HG03139 (cell line): ENCODE results near the gene HYI.
"Not testable (repeated sequence)": the region's sequence is repeated elsewhere in the genome, so short reads cannot be mapped to it uniquely, and the experiment has no call there.

Source experiments
- ATAC-seq: cut with Tn5 transposase; IDR thresholded peaks from one replicate; pipeline ENCODE4 v1.9.1; 2021; ENCODE audit not compliant: unreplicated experiment

HYI gene

DNA sequence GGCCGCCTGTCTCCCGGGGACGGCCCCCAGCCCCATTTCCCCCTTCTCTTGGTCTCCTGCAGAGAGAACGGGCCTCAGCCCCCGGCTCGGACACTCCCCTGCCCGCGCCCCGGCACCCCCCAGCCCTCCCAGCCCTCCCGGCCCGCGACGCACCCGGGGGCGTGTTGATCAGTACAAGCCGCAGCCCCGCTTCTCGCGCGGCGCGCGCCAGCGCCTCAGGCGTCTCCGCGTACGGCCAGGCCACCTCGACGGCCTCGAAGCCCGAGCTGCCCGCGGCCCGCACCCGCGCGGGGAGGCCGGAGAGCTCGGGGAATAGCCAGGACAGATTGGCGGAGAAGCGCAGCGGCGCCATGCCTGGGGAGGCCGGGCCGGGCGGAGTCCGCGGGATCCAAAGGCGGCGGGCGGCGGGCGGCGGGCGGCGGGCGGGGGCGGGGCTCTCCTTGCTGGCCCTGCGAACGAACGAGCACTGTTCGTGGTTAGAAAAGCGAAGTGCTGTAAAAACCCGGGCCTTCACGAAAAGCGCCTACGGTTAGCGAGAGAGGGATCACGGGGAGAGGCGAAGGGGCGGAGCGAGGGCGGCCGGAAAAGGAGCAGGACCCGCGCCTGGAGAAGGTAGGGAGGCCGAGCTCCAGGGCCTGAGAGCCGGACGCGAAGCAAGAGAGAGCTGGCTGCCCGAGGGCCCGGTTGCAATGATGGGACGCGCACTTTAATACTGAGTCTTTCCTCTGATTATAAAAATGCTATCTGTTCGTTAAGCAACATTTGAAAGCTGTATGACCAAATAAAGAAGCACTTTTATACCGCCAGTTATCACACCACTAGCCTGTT lies at the start of gene HYI:
HYI (minus strand) TSS at position 490 of the 828 bp plus-strand sequence; CDS start at position 352, 138 bp downstream.
- ATAC-seq: no peak

DNA sequence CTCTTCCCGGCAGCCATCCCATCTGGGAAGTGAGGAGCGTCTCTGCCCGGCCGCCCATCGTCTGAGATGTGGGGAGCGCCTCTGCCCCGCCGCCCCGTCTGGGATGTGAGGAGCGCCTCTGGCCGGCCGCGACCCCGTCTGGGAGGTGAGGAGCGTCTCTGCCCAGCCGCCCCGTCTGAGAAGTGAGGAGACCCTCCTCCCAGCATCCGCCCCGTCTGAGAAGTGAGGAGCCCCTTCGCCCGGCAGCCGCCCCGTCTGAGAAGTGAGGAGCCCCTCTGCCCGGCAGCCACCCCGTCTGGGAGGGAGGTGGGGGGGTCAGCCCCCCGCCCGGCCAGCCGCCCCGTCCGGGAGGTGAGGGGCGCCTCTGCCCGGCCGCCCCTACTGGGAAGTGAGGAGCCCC lies 48.1 kb upstream of the HYI start:
- ATAC-seq: not testable (repeated sequence)

DNA sequence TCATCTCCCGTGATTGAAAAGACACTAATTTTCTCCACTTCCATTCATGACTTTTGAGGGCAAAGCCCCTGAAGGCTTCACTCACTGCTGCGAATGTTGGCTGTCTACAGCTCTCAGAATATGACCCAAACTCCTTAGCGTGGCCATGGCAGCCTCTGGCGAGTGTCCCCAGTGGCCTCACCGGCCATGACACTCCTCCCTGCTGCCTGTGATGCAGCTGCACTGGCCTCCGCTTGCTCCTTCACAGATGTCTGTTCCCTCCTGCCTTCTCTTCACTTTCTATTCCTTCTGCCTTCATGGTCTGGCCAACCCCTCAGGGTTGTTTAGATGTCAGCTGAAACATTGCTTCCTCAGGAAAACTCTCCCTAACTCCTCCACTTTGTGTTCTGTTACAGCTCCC lies 46.2 kb upstream of the HYI start:
- no peak for ATAC-seq

DNA sequence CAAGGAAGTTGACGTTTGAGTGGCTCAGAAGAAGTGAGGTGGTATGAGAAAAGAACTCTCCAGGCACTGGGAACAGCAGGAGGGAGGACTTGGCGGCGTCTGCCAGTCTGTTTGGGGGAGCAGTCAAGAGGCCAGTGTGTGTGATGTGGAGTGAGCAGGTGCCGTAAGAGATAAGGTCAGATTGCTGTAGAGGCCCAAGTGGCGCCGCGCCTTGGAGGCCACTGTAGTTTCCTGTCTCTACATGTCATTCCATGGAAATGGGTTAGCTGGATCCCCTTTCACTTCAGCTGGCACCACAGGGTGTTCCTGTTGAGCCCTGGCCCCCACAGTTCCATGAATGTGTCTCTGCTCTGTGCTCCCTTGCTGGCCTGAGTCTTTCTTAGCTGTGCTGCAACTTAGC lies 41.5 kb upstream of the HYI start:
- no peak for ATAC-seq

GRCh38 chr1:43493661-43494450 lies 40.1 kb upstream of the HYI start:
- ATAC-seq: no peak

GRCh38 chr1:43492826-43493225 lies 39.1 kb upstream of the HYI start:
- ATAC-seq: no peak

DNA sequence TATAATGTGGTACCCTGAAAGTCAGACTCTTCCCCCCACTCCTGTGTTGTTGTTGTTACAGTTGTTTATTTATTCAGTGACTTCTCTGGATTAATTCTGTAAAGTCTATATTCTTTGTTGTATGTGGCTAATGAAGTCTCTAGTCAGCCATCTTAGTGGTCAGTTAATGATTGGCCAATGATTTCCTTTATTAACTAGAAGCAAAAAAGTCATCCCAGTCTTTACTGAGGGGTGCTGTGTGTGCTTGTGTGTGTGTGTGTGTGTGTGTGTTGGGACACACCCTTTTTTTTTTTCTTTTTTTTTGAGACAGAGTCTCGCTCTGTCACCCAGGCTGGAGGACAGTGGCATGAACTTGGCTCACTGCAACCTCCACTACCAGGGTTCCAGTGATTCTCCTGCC lies 37.3 kb upstream of the HYI start:
- no peak for ATAC-seq

GRCh38 chr1:43488165-43488564 lies 34.4 kb upstream of the HYI start:
- no peak for ATAC-seq

- ATAC-seq: no peak
Measured at GRCh38 chr1:43484367-43484766, 30.6 kb upstream of the HYI start.

DNA sequence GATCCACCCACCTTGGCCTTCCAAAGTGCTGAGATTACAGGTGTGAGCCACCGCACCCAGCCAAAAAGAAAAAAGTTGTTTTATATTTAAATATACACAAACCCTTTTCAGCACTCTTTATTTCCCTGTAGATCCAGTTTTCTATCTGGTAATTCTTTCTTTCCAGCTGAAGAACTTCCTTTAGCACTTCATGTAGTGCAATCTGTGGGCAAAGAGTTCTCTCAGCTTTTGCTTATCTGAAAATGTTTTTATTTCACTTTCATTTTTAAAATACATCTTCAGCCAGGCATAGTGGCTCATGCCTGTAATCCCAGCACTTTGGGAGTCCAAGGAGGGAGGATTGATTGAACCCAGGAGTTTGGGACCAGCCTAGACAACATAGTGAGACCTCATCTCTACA lies 28.5 kb upstream of the HYI start:
- no peak for ATAC-seq

- ATAC-seq: no peak
Measured at GRCh38 chr1:43481491-43481890, 27.8 kb upstream of the HYI start.

- ATAC-seq: no peak
Measured at GRCh38 chr1:43479414-43479813, 25.7 kb upstream of the HYI start.

DNA sequence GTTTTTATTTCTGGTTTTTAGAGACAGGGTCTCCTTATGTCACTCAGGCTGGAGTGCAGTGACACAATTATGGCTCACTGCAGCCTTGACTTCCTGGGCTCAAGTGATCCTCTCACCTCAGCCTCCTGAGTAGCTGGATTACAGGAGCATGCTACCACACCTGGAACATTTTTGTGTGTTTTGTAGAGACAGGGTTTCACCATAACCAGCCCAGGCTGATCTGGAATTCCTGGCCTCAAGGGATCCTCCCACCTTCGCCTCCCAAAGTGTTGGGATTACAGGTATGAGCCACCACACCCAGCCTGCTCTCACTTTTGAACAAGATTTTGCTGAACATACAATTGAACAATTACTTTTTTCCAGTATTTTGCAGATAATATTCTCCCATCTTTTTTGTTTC lies 24.0 kb upstream of the HYI start:
- ATAC-seq: no peak

DNA sequence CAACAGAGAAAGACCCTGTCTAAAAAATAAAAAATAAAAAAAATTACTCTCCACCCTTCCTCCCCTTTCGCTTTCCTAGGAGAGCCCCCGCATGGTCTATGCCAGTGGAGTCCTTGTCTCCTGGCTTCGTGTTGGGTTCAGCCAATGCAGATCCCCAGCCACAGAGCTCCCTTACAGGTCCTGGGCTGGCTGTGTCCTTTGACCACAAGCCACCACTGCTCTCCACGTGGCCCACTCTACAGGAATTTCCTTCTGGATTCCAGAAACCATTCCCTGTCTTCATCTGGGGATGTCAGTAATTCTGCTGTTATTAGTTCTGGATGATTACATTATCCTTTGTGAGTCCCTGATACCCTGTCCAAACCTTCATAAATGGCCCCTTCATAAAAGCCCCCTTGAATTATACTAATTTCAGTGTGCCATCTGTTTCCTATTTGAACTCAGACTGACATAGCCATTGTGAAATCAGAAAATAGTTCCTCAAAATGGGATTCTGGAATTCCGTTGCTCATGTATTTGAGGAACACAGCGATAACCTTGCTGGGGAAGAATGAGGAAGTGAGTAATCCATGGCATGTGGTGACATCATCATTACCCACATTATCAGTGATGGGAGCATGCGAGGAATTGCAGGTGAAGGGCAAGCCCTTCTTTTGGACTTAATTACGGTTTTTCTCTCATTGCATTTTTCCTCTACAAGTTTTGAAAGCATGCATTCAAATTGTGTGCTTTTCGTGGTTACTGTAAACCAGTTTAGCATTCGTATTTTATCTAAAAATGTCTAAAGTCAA lies 22.1 kb upstream of the HYI start:
- ATAC-seq: not testable (repeated sequence)

- no peak for ATAC-seq
Measured at GRCh38 chr1:43473463-43473862, 19.7 kb upstream of the HYI start.

DNA sequence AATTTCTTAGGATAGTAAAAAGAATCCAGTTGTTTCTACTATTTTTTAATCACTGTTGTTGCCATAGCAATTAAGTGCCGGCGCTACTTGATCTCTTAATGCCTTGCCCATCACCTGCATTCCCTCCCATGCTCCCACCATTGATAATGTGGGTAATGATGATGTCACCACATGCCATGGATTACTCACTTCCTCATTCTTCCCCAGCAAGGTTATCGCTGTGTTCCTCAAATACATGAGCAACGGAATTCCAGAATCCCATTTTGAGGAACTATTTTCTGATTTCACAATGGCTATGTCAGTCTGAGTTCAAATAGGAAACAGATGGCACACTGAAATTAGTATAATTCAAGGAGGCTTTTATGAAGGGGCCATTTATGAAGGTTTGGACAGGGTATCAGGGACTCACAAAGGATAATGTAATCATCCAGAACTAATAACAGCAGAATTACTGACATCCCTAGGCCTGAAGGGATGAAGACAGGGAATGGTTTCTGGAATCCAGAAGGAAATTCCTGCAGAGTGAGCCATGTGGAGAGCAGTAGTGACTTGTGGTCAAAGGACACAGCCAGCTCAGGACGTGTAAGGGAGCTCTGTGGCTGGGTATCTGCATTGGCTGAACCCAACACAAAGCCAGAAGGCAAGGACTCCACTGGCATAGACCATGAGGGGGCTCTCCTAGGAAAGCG lies 18.9 kb upstream of the HYI start:
- ATAC-seq: not testable (repeated sequence)

GRCh38 chr1:43472087-43472462 lies 18.3 kb upstream of the HYI start:
- ATAC-seq: no peak

GRCh38 chr1:43469932-43470331 lies 16.2 kb upstream of the HYI start:
- no peak for ATAC-seq

DNA sequence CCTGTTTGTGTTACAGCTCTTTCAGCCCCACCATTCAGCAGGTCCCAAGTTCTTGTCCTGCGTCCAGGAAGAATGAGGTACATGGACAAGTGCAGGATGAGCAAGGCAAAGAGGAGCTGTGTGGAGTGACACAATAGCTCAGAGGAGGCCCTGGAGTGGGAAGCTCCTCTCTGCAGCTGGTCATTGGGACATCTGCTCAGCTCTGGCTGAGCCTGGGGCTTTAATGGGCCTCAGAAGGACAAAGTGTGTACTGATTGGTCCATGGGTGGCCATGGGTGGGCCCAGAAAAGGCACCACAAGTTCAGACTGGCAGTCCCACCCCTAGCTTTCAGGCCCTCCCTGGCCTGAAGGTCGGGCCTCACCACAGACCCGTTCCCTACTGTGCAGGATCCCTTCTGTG lies 14.7 kb upstream of the HYI start:
- ATAC-seq: no peak

DNA sequence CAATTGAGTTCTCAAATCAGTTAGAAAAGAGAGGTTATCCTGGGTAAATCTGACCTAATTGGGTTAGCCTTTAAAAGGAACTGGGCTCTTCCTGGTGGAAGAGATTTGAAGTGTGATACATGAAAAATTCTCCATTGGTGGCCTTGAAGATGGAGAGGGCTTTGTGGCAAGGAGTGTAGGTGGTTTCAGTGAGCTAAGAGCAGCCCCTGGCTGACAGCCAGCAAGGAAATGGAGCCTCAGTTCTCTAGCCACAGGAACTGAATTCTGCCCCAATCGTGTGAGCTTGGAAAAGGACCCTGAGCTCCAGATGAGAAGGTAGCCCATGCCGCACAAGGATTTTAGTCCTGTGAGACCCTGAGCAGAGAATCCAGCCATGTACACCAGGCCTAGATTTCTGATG lies 12.7 kb upstream of the HYI start:
- no peak for ATAC-seq

GRCh38 chr1:43465505-43466067 lies 11.9 kb upstream of the HYI start:
- no peak for ATAC-seq
